ENCODE measurements around the gene RAPGEF1.

GRCh38 chr9:131601683-131602181 lies 138.1 kb downstream of the RAPGEF1 start:
- TF ChIP-seq CTCF (IDR thresholded peaks at IDR 0.05) (no peak), POLR2A (IDR thresholded peaks at IDR 0.05) (no peak)

Measured in uterus (tissue), 2 donors.